ENCODE data around the gene LPP. TPM values are rescaled to one million over a fixed set of nuclear protein-coding genes. Genes with fewer than 3 reads are reported as not detected.

The LPP gene
- total and polyA plus RNA-seq, 2 of the 4 experiments (the other 2 are of a cell fraction): 16.0 to 130 TPM

DNA sequence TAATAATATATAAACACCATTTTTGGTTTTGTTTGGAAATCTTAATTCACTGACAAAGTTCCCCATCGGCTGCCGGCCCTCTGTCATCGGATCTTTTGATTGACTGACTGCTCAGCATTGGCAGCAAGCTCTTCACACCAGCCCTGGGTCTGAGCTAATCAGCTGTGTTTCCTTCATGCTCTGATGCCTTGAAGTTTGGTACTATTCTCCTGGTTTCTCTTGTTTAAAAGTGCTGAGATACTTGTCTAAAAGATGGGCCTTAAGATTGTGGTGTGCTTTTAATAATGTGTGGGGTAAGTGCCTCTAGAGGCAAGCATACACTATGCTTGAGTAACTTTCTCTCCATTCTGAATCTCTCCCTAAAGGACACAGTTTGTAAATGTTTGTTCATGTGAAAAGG lies 602.3 kb downstream of the LPP start:
- no peak overlapping the region for H3K4me3 ChIP-seq (ENCODE audit: insufficient read depth, low read depth, low read length)
- no peak overlapping the region for H2BK20ac ChIP-seq (ENCODE audit: low read depth, low read length)
- ATAC-seq (ENCODE audit: low read depth): no peak
- peaks cover 24% of the 10 kb centered on the region; the same call in 1 of the 2 replicates for H4K20me1 ChIP-seq (ENCODE audit: insufficient read depth, low read length)
- TF ChIP-seq FOS (IDR thresholded peaks at IDR 0.05; ENCODE audit: low read depth, low read length): no peak
- H3K9me1 ChIP-seq (ENCODE audit: insufficient read depth, low read length): peaks cover 16% of the 10 kb centered on the region; the same call in 1 of the 2 replicates
- DNase-seq: no peak
- H3K9me3 ChIP-seq (ENCODE audit: control insufficient read depth, insufficient read depth, low read length): no peaks in the 10 kb centered on the region
- H3K4me2 ChIP-seq (ENCODE audit: low read depth, low read length): no peak overlapping the region
- WGBS, 2 experiments (ENCODE audit: extremely low coverage in 2 of 2, insufficient read length in 1 of 2): 100% methylated on average over 3 of the region's 3 CpGs; no CpG with 5 or more reads in 1 of the 2 experiments
- no peak overlapping the region for H2BK15ac ChIP-seq (ENCODE audit: low read depth, low read length)
- no peak overlapping the region for H3K4ac ChIP-seq (ENCODE audit: low read depth, low read length)
- H2AK9ac ChIP-seq (replicated peaks; ENCODE audit: low read depth, low read length, poor library complexity): no peak overlapping the region
- H4K5ac ChIP-seq (ENCODE audit: low read depth, low read length): no peak overlapping the region
- H3K27ac ChIP-seq (ENCODE audit: insufficient read depth, low read length): no peak overlapping the region
- CTCF ChIA-PET: interaction anchor here (1.1 kb wide), 1 partner anchor 131 kb away, joined by 4 read pairs; no protein-coding TSS in a partner anchor
- H3K56ac ChIP-seq (ENCODE audit: extremely low read depth, insufficient read depth, low read length): no peak overlapping the region
- H3K9ac ChIP-seq (ENCODE audit: low read depth, low read length): no peak overlapping the region
- dilution Hi-C loops (cut with HindIII; ENCODE audit: low sequenced_read_pairs, unreplicated experiment) (no loop called here), intact Hi-C loops (cut with micrococcal nuclease) (no loop called here), in situ Hi-C loops (cut with MboI; ENCODE audit: low sequenced_read_pairs) (loop anchor here (25.0 kb wide), 1 partner anchor 1019 kb away; the partner anchor contains the start of gene BCL6)
- H3K36me3 ChIP-seq (ENCODE audit: control insufficient read depth, insufficient read depth, low read length): peaks cover 7% of the 10 kb centered on the region; the same call in 1 of the 2 replicates
- no peak overlapping the region for H2BK5ac ChIP-seq (ENCODE audit: low read depth, low read length, poor library complexity, severe bottlenecking)
- peaks cover 48 to 63% of the 10 kb centered on the region in 2 experiments for H3K79me1 ChIP-seq (ENCODE audit: low read depth in 1 of 2, low read length in 2 of 2)
- H4K91ac ChIP-seq (ENCODE audit: insufficient read depth, low read depth, low read length): no peak overlapping the region
- H3K14ac ChIP-seq (replicated peaks; ENCODE audit: low read depth, low read length): no peak overlapping the region
- no peak overlapping the region for H3K18ac ChIP-seq (ENCODE audit: low read depth, low read length)
- H3K27me3 ChIP-seq (ENCODE audit: control insufficient read depth, insufficient read depth, low read length): no peaks in the 10 kb centered on the region
- H3K4me1 ChIP-seq (ENCODE audit: control insufficient read depth, insufficient read depth, low read length): peaks cover 2% of the 10 kb centered on the region; the same call in 1 of the 2 replicates
- no peak overlapping the region for H2BK120ac ChIP-seq (ENCODE audit: low read depth, low read length)
- H3K23ac ChIP-seq (ENCODE audit: low read depth, low read length): no peak overlapping the region
- POLR2A ChIA-PET (ENCODE audit: unreplicated experiment): no interaction called here
- BruUV-seq (replicated peaks): no TSS peak
- H2AFZ ChIP-seq (replicated peaks; ENCODE audit: low read length, poor library complexity): no peak overlapping the region
- H4K8ac ChIP-seq (ENCODE audit: low read depth in 2 of 2, low read length in 2 of 2): no peak overlapping the region
- H2AK5ac ChIP-seq (ENCODE audit: low read depth, low read length): no peak overlapping the region
